ENCODE data around the gene ATL2.
"Not testable (repeated sequence)": the region's sequence is repeated elsewhere in the genome, so short reads cannot be mapped to it uniquely, and the experiment has no call there.

ATL2 gene

DNA sequence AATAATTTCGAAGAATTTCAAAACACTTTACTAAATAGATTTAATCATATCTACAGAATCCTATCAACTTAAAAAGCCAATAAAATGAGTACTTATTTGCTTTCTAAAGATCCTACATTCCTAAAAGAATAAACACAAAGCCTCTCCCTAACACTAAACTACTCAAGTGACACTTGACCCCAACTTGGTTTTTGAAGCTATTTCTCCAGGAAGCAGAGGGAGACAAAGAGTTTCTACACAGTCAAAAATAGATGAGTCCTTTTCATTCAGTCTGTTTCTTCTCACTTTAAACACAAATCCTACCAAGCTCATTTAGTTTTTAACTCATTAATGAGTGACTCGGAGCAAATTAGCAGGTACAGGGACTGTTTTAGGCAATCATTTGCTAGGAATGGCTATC lies 2.1 kb downstream of the ATL2 start:
- no peak for DNase-seq (ENCODE audit: low spot score in 2 of 2)

DNA sequence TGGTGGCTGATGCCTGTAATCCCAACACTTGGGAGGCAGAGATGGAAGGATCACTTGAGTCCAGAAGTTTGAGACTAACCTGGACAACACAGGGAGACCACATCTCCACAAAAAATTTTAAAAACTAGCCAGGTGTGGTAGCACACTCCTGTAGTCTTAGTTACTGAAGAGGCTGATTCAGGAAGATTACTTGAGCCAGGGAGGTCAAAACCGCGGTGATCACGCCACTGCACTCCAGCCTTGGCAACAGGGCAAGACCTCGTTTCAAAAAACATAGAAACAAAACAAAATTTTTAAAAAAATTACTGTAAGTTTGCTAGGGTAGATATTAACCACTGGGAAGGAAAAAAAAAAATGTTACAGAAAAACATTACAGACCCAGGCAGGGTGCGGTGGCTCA lies 5.8 kb downstream of the ATL2 start:
- Mint-ChIP-seq H3K4me1 (peaks cover 38% of the 10 kb centered on the region), H3K4me3 (no peak overlapping the region), H3K27ac (no peak overlapping the region), H3K36me3 (peaks cover 25% of the 10 kb centered on the region), H3K9me3 (no peaks in the 10 kb centered on the region)
- DNase-seq (ENCODE audit: low spot score in 2 of 2) = no peak
- no peak for ATAC-seq

More for the DNA sequence above, 2.1 kb downstream of the ATL2 start:
- Mint-ChIP-seq H3K27ac (no peak overlapping the region), H3K4me1 (peaks cover 41% of the 10 kb centered on the region), H3K9me3 (no peaks in the 10 kb centered on the region), H3K36me3 (peaks cover 35% of the 10 kb centered on the region), H3K4me3 (peak overlapping the region; percentile 92)
- no peak for ATAC-seq

DNA sequence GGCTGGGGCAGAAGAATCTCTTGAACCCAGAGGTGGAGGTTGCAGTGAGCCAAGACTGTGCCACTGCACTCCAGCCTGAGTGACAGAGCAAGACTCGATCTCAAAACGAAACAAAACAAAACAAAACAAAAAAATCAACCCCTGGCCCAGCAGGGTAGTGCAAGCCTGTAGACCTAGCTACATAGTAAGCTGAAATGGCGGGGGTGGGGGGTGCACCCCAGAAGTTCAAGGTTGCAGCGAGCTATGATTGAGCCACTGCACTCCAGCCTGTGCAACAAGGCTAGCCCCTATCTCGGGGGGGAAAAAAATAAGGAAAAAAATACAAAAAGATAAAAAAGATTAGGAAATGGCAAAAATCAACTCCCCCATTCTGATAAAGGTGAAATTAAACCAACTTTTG lies 6.4 kb downstream of the ATL2 start:
- Mint-ChIP-seq H3K9me3 (no peaks in the 10 kb centered on the region), H3K36me3 (peaks cover 19% of the 10 kb centered on the region), H3K27ac (no peak overlapping the region), H3K4me3 (no peak overlapping the region), H3K4me1 (peaks cover 33% of the 10 kb centered on the region)
- ATAC-seq (peak; percentile 52), DNase-seq (ENCODE audit: low spot score in 2 of 2) (no peak)

DNA sequence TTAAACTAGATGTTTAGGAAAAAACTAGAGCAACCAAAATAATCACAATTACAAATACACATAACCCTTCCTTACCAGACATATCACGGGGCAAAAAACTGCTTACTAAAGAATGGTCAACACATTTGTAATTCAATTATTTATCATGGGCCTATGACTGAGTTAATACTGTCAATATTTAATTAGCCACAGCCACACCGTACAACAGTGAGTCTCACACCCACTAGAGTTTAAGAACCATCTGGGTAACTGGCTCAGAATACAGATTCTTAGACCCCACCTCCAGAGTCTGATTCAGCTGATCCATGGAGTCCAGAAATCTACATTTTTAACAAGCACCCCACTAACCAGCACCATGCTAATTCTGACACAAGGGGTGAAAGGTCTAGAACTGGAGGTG lies 14.8 kb downstream of the ATL2 start:
- Mint-ChIP-seq H3K4me3 (no peak overlapping the region), H3K9me3 (no peaks in the 10 kb centered on the region), H3K36me3 (peaks cover 20% of the 10 kb centered on the region), H3K27ac (no peak overlapping the region), H3K4me1 (peaks cover 17% of the 10 kb centered on the region)
- DNase-seq (ENCODE audit: low spot score in 2 of 2) = no peak
- ATAC-seq = no peak

DNA sequence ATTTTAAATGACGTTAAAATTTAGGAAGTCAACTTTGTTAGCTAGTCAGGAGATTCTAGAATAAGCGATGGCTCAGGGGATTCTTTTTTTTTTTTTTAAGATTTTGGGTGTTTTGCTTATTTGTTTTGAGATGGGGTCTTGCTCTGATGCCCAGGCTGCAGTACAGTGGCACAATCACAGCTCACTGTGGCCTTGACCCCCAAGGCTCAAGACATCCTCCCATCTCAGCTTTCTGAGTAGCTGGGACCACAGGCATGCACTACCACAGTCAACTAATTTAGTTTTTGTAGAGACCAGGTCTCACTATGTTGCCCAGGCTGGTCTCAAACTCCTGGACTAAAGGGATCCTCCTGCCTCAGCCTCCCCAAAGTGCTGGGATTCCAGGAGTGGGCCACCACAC lies 16.9 kb downstream of the ATL2 start:
- peaks cover 27% of the 10 kb centered on the region for H3K36me3 Mint-ChIP-seq
- DNase-seq (ENCODE audit: low spot score in 2 of 2) = no peak
- H3K4me1 Mint-ChIP-seq = peaks cover 10% of the 10 kb centered on the region
- no peak overlapping the region for H3K4me3 Mint-ChIP-seq
- H3K27ac Mint-ChIP-seq = no peak overlapping the region
- no peaks in the 10 kb centered on the region for H3K9me3 Mint-ChIP-seq
- no peak for ATAC-seq

DNA sequence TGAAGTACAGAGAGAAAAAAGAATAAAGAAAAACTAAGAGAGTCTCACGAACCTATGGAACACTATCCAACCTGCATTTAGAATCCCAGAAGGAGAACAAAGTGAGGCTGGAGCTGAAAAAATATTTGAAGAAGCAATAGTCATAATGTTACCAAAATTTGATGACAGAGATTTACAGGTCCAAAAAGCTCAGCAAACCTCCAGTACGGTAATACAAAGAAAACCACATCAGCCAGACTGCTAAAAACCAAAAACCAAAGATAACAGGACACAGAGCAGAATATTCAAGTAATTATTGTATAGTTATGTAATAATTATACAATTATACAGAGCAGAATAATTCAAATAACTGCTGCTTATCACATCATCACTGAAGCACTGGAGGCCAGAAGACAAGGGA lies 23.7 kb downstream of the ATL2 start:
- H3K27ac Mint-ChIP-seq = no peak overlapping the region
- H3K4me3 Mint-ChIP-seq = peak overlapping the region; percentile 40
- no peak for DNase-seq (ENCODE audit: low spot score in 2 of 2)

DNA sequence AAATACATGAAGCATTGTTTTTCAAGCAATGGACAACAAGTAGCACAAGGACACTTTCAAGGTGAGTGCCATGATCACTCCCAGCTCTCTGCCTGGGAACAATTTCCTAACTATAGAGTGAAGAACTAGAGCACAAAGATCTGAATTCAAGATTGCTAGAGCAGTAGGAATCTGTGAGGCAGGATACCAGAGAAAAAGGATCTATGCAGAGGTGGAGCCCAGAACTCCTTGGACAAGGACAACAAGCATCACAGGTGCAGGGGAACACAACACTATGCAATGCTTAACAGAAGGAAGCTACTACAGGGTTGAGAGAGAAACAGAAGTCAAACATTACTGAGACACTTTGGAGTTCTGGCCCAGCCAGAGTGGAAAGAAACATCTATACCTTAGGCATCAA lies 24.7 kb downstream of the ATL2 start:
- peaks cover 25% of the 10 kb centered on the region for H3K36me3 Mint-ChIP-seq
- H3K4me1 Mint-ChIP-seq = peaks cover 24% of the 10 kb centered on the region
- ATAC-seq (no peak), DNase-seq (ENCODE audit: low spot score in 2 of 2) (no peak)
- no peak overlapping the region for H3K27ac Mint-ChIP-seq
- no peaks in the 10 kb centered on the region for H3K9me3 Mint-ChIP-seq
- no peak overlapping the region for H3K4me3 Mint-ChIP-seq

More for the DNA sequence above, 23.7 kb downstream of the ATL2 start:
- peaks cover 36% of the 10 kb centered on the region for H3K36me3 Mint-ChIP-seq
- peaks cover 24% of the 10 kb centered on the region for H3K4me1 Mint-ChIP-seq
- peak; percentile 57 for ATAC-seq
- H3K9me3 Mint-ChIP-seq = no peaks in the 10 kb centered on the region

DNA sequence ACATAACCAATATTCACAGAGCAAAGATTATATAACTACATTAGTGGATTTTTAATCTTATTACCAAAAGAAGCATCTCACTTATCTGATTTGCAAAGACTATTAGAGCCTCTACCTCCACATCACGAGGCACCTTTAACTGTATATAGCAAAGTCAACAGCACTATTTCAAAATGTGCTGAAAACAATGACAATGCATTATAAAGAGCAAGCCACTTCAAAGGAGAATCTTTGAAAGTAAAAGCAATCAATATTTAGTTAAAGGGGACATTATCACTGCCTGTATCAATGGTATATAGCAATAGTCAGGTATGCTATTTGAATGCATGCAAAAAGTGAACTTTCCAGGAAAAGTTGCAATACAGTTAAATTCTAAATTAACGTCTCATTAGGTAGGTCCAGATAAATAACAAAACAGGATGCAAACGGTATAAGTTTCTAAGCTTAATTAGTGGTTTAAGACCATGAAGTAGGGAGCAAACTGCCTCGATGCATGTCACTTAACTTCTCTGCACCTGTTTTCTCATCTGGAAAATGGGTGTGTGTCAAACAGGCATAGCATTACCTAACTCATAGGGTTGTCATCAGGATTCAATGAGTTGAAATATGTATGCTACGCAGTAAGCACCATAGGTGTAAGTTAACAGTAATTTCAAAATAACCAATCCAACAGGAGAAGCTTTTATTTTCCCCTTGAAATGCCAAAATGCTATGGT lies 31.6 kb downstream of the ATL2 start:
- no peak overlapping the region for H3K27ac Mint-ChIP-seq
- no peak overlapping the region for H3K4me3 Mint-ChIP-seq
- H3K4me1 Mint-ChIP-seq = no peaks in the 10 kb centered on the region
- no peak for ATAC-seq
- H3K36me3 Mint-ChIP-seq = peaks cover 32% of the 10 kb centered on the region
- H3K9me3 Mint-ChIP-seq = peaks cover 2% of the 10 kb centered on the region
- no peak for DNase-seq (ENCODE audit: low spot score in 2 of 2)

DNA sequence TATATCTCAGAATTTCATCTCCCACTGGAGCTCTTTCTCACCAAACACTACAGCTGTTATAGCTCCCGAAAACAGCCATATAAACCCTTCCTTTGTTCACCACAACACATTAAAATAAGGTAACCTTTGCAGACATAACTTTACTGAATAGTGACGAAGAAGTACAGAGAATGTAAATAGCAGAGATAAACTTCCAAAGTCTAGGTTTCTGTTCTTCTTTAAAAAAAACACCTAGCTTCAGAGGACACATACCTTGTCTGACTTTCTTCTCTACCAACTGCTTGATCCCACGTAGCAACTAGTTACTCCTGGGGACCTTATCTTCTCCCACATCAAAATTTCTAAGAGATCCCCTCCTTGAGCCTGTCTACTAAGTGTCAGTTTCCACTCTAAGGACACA lies 32.3 kb downstream of the ATL2 start:
- no peaks in the 10 kb centered on the region for H3K4me1 Mint-ChIP-seq
- no peak for DNase-seq (ENCODE audit: low spot score in 2 of 2)
- no peak overlapping the region for H3K27ac Mint-ChIP-seq
- no peak for ATAC-seq
- H3K36me3 Mint-ChIP-seq = peaks cover 32% of the 10 kb centered on the region
- no peak overlapping the region for H3K4me3 Mint-ChIP-seq
- peaks cover 2% of the 10 kb centered on the region for H3K9me3 Mint-ChIP-seq

DNA sequence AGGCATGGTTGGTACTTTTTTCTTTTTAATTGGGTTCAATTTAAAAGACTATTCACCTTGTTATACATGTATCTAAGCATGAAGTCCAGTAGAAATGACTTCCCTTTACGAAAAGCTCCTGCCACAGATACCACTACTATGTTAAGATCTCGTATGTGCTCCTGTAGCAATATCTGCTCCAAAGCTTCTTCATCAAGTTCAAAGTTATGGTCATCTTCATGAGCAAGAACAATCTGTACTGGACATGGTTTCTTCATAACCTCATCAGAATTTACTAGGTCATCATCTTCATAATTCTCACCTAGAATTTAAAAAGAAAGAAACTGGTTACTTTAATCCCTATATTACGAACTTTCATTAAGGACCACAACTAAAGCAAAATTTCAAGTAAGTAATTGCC lies 33.9 kb downstream of the ATL2 start:
- Mint-ChIP-seq H3K27ac (no peak overlapping the region), H3K4me1 (no peaks in the 10 kb centered on the region), H3K4me3 (no peak overlapping the region), H3K9me3 (peaks cover 2% of the 10 kb centered on the region), H3K36me3 (peaks cover 36% of the 10 kb centered on the region)
- ATAC-seq (no peak), DNase-seq (ENCODE audit: low spot score in 2 of 2) (no peak)

DNA sequence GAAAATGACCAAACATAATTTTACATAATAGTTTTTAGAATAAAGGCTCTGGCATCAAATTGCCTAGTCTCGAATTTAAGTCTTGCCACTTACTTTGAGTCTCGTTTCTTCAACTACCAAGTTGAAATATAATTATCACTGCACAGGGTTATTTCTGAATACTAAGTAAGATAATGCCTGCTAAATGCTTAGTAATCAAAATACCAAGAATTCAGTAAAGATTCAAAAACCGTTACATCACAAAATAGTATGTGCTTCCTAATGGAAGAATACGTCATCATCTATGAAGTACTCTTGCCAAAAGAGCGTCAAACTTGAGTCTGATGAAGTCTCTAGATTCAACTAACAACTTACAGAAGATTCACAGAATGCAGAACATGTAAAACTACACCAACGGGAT lies 40.5 kb downstream of the ATL2 start:
- no peak overlapping the region for H3K27ac Mint-ChIP-seq

DNA sequence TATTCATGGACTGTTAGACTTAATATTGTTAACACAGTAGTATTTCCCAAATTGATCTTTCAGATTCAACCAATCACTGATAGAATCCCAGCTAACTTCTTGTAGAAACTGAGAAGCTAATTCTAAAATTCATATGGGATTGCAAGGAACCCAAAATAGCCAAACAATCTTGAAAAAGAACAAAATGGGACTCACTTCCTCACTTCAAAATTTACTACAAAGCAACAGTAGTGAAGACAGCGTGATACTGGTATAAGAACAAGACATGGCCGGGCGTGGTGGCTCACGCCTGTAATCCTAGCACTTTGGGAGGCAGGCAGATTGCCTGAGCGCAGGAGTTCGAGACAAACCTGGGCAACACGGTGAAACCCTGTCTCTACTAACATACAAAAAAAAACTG lies 46.3 kb downstream of the ATL2 start:
- H3K36me3 Mint-ChIP-seq = peaks cover 21% of the 10 kb centered on the region
- no peaks in the 10 kb centered on the region for H3K9me3 Mint-ChIP-seq
- peaks cover 17% of the 10 kb centered on the region for H3K4me1 Mint-ChIP-seq
- H3K27ac Mint-ChIP-seq = no peak overlapping the region
- no peak for DNase-seq (ENCODE audit: low spot score in 2 of 2)
- no peak overlapping the region for H3K4me3 Mint-ChIP-seq
- ATAC-seq = no peak

More for the DNA sequence above, 40.5 kb downstream of the ATL2 start:
- Mint-ChIP-seq H3K9me3 (no peaks in the 10 kb centered on the region), H3K4me1 (no peaks in the 10 kb centered on the region), H3K36me3 (peaks cover 37% of the 10 kb centered on the region), H3K4me3 (no peak overlapping the region)
- no peak for DNase-seq (ENCODE audit: low spot score in 2 of 2)
- no peak for ATAC-seq

DNA sequence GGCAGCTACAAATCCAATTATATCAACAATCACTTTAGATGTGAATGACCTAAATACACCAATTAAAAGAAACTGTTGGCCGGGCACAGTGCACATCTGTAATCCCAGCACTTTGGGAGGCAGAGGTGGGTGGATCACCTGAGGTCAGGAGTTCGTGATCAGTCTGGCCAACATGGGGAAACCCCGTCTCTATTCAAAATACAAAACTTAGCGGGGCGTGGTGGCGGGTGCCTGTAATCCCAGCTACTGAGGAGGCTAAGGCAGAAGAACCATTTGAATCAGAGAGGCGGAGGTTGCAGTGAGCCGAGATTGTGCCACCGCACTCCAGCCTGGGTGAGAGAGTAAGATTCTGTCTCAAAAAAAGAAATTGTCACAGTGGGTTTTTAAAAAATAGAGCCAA lies 49.5 kb downstream of the ATL2 start:
- no peaks in the 10 kb centered on the region for H3K9me3 Mint-ChIP-seq
- peaks cover 30% of the 10 kb centered on the region for H3K4me1 Mint-ChIP-seq
- ATAC-seq (no peak), DNase-seq (ENCODE audit: low spot score in 2 of 2) (no peak)
- peaks cover 4% of the 10 kb centered on the region for H3K36me3 Mint-ChIP-seq
- no peak overlapping the region for H3K4me3 Mint-ChIP-seq
- no peak overlapping the region for H3K27ac Mint-ChIP-seq

DNA sequence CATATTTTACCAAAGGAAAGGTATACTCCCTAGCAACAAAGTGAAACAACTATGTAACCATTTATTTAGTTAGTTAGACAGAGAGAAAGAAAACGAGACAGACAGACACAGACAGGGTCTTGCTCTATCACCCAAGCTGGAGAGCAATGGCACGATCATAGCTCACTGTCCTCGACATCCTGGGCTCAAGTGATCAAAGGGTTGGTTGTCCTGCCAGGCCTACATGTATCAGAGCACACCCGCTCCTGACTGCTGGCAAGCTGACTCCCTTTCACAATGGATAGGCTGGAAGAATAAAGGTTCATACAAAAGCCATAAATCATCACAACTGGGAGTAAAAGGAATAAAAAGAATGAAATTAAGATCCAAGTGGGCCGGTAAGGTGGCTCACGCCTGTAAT lies 53.5 kb downstream of the ATL2 start:
- ATAC-seq (no peak), DNase-seq (ENCODE audit: low spot score in 2 of 2) (no peak)
- Mint-ChIP-seq H3K27ac (no peak overlapping the region), H3K36me3 (peaks cover 19% of the 10 kb centered on the region), H3K9me3 (no peaks in the 10 kb centered on the region), H3K4me3 (no peak overlapping the region), H3K4me1 (peaks cover 27% of the 10 kb centered on the region)

DNA sequence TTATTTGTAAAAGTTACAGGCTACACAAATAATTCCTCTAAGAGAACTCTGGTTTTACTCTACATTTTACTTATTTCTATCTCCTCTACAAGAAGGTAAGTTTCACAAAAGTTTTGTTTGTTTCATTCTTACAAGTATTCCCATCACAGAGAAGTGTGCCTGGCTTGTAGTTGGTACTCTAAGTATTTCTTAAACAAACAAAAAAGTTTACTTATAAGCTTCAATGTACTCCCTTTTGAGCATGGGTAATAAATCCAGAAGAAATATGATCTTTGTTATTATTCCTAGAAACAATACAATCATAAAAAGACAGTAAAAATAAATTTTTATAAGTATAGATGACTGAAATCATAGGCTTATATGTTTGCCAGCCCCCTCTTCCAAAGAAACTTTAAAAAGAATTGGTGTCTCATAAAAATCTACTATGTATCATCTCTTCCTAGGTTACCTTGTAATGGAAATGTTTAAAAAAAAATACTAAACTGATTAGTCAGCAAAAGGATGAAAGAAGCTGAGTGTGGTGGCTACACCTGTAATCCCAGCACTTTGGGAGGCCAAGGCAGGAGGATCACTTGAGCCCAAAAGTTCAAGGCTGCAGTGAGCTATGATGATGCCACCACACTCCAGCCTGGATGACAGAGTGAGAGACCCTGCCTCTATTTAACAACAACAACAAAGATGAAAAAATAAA lies 54.7 kb downstream of the ATL2 start:
- no peak overlapping the region for H3K27ac Mint-ChIP-seq

DNA sequence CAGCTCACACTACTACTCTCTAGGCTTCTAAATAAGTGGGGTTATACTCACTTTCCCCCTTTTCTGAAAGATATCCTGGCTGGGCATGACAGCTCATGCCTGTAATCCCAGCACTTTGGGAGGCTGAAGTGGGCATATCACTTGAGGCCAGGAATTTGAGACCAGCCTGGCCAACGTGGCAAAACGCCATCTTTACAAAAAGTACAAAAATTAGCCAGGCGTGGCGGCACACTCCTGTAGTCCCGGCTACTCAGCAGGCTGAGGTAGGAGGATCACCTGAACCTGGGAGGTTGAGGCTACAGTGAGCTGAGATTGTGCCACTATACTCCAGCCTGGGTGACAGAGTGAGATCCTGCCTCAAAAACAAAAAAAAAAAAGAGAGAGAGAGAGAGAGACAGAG lies 57.8 kb downstream of the ATL2 start:
- Mint-ChIP-seq H3K27ac (peak overlapping the region; percentile 11), H3K4me1 (peaks cover 13% of the 10 kb centered on the region), H3K36me3 (peaks cover 61% of the 10 kb centered on the region)
- ATAC-seq; H3K9me3 Mint-ChIP-seq; H3K4me3 Mint-ChIP-seq; DNase-seq (ENCODE audit: low spot score in 2 of 2): not testable (repeated sequence)

More for the DNA sequence above, 54.7 kb downstream of the ATL2 start:
- ATAC-seq (no peak), DNase-seq (ENCODE audit: low spot score in 2 of 2) (no peak)
- H3K4me3 Mint-ChIP-seq = no peak overlapping the region
- H3K36me3 Mint-ChIP-seq = peaks cover 32% of the 10 kb centered on the region
- H3K9me3 Mint-ChIP-seq = no peaks in the 10 kb centered on the region
- peaks cover 23% of the 10 kb centered on the region for H3K4me1 Mint-ChIP-seq
